OCI-LY1 (cell line): ENCODE measurements around the gene PLEKHD1.

Experiments used
- H2AFZ ChIP-seq: fragments of 200-600 bp; sonication (generic), shearing (Covaris generic); 2 replicates; pipeline ENCODE4 v1.6.0; 2014; ENCODE audit warnings: antibody characterized with exemption, mild to moderate bottlenecking, low read length
- H3F3A ChIP-seq: fragments of 200-600 bp; sonication (generic), shearing (Covaris generic); 2 replicates; pipeline ENCODE4 v1.6.0; 2014; ENCODE audit warnings: mild to moderate bottlenecking, antibody characterized with exemption, low read length, moderate library complexity; ENCODE audit not compliant: insufficient read depth
- H3K27ac ChIP-seq: fragments of 200-600 bp; sonication (generic); 2 replicates; pipeline ENCODE4 v1.5.1; 2014; ENCODE audit warnings: low read length, mixed run types, mild to moderate bottlenecking, low read depth; ENCODE audit not compliant: poor library complexity, severe bottlenecking
- H3K27me3 ChIP-seq: fragments of 200-600 bp; sonication (generic); 2 replicates; pipeline ENCODE4 v1.6.0; 2014; ENCODE audit warnings: antibody characterized with exemption, mild to moderate bottlenecking, low read length, moderate library complexity; ENCODE audit not compliant: insufficient read depth
- H3K36me3 ChIP-seq: fragments of 200-600 bp; sonication (generic); 2 replicates; pipeline ENCODE4 v1.6.1; 2014; ENCODE audit warnings: mild to moderate bottlenecking, antibody characterized with exemption, low read length, moderate library complexity, mixed read lengths; ENCODE audit not compliant: insufficient read depth
- H3K4me1 ChIP-seq: fragments of 200-600 bp; sonication (generic); 2 replicates; pipeline ENCODE4 v1.5.1; 2014; ENCODE audit warnings: mild to moderate bottlenecking, low read length, moderate library complexity; ENCODE audit not compliant: insufficient read depth, severe bottlenecking
- H3K4me2 ChIP-seq: fragments of 200-600 bp; sonication (generic), shearing (Covaris generic); 2 replicates; pipeline ENCODE4 v1.6.1; 2014; ENCODE audit warnings: low read length
- H3K4me3 ChIP-seq: fragments of 200-600 bp; sonication (generic); 2 replicates; pipeline ENCODE4 v1.5.1; 2014; ENCODE audit warnings: low read length, low read depth, mild to moderate bottlenecking, mixed read lengths; ENCODE audit not compliant: poor library complexity, severe bottlenecking
- H3K79me2 ChIP-seq: fragments of 200-600 bp; shearing (Covaris generic); 2 replicates; pipeline ENCODE4 v1.6.1; 2016; ENCODE audit warnings: mixed run types, low read length, mixed read lengths; ENCODE audit not compliant: insufficient read depth
- H3K9ac ChIP-seq: fragments of 200-600 bp; sonication (generic), shearing (Covaris generic); 2 replicates; pipeline ENCODE4 v1.6.1; 2014; ENCODE audit warnings: mild to moderate bottlenecking, low read length, mixed read lengths
- H3K9me2 ChIP-seq: fragments of 200-600 bp; sonication (generic), shearing (Covaris generic); 2 replicates; pipeline ENCODE4 v1.6.1; 2014; ENCODE audit warnings: low read depth, mild to moderate bottlenecking, low read length, mixed read lengths
- H3K9me3 ChIP-seq: fragments of 200-600 bp; shearing (Covaris generic); 2 replicates; pipeline ENCODE4 v1.6.1; 2014; ENCODE audit warnings: low read length, mixed read lengths
- H4K20me1 ChIP-seq: fragments of 200-600 bp; sonication (generic), shearing (Covaris generic); 2 replicates; pipeline ENCODE4 v1.6.0; 2016; ENCODE audit warnings: mild to moderate bottlenecking, low read length; ENCODE audit not compliant: insufficient read depth
- EZH2 ChIP-seq: fragments of 200-600 bp; sonication (generic), shearing (Covaris generic); IDR thresholded peaks from 2 replicates; pipeline ENCODE4 v1.8.0; 2017; ENCODE audit warnings: borderline replicate concordance, mixed run types, mild to moderate bottlenecking, antibody characterized with exemption, low read length, moderate library complexity, mixed read lengths
- TF ChIP-seq, protein P1 (sequence below): fragments of 200-600 bp; sonication (generic), shearing (Covaris generic); IDR thresholded peaks from 2 replicates; pipeline ENCODE4 v1.5.1; 2017; ENCODE audit warnings: mild to moderate bottlenecking, antibody characterized with exemption, low read length, moderate library complexity, mixed read lengths

The PLEKHD1 gene

DNA sequence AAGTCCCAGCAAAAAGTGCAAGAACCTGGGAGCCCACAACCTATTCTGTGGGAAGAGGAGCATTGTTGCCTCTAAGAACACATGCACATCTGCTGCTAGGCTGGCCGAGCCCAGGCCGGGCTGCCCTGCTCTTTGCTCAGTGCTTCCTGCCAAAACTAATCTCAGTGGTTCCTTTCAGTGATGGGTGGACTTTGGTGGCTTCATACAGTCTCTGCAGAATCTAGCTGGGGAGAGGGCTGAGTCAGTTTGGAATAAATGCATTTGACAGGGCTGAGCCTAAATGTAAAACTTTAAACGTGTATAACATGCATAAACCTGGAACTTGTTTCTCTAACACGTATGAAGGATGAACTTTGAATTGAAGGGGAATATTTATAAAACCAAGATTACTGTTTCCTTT, 45.6 kb downstream of the PLEKHD1 start:
- Histone ChIP-seq H3K27me3 (peaks cover 7% of the 10 kb centered on the region), H3K9ac (no peak overlapping the region), H3K79me2 (no peaks in the 10 kb centered on the region), H3K36me3 (no peaks in the 10 kb centered on the region), H3F3A (no peaks in the 10 kb centered on the region), H3K4me3 (no peak overlapping the region), H3K27ac (no peak overlapping the region), H3K4me1 (no peaks in the 10 kb centered on the region), H2AFZ (no peak overlapping the region), H4K20me1 (no peaks in the 10 kb centered on the region), H3K9me2 (no peaks in the 10 kb centered on the region), H3K9me3 (no peaks in the 10 kb centered on the region), H3K4me2 (no peak overlapping the region)
- TF ChIP-seq, protein P1, sequence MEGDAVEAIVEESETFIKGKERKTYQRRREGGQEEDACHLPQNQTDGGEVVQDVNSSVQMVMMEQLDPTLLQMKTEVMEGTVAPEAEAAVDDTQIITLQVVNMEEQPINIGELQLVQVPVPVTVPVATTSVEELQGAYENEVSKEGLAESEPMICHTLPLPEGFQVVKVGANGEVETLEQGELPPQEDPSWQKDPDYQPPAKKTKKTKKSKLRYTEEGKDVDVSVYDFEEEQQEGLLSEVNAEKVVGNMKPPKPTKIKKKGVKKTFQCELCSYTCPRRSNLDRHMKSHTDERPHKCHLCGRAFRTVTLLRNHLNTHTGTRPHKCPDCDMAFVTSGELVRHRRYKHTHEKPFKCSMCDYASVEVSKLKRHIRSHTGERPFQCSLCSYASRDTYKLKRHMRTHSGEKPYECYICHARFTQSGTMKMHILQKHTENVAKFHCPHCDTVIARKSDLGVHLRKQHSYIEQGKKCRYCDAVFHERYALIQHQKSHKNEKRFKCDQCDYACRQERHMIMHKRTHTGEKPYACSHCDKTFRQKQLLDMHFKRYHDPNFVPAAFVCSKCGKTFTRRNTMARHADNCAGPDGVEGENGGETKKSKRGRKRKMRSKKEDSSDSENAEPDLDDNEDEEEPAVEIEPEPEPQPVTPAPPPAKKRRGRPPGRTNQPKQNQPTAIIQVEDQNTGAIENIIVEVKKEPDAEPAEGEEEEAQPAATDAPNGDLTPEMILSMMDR = no peak

DNA sequence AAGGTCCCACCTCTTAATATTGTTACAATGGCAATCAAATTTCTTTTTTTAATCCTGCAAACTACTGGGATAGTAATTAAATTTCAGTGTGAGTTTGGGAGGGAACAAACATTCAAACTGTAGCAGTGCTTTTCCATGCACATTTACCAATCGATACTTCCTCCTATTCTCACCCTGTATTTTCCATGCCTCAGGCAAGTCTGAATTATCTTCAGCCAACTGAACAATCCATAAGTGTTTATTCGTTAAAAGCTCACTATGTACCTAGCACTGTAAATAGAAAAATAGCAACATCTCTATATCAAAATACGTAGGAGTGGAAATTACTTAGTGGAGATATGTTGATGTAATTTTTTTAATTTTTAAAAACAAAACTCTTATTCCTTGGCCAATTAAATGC, 46.6 kb downstream of the PLEKHD1 start:
- TF ChIP-seq, protein P1 = no peak
- no peak for TF ChIP-seq EZH2
- H3K79me2 ChIP-seq = no peaks in the 10 kb centered on the region

DNA sequence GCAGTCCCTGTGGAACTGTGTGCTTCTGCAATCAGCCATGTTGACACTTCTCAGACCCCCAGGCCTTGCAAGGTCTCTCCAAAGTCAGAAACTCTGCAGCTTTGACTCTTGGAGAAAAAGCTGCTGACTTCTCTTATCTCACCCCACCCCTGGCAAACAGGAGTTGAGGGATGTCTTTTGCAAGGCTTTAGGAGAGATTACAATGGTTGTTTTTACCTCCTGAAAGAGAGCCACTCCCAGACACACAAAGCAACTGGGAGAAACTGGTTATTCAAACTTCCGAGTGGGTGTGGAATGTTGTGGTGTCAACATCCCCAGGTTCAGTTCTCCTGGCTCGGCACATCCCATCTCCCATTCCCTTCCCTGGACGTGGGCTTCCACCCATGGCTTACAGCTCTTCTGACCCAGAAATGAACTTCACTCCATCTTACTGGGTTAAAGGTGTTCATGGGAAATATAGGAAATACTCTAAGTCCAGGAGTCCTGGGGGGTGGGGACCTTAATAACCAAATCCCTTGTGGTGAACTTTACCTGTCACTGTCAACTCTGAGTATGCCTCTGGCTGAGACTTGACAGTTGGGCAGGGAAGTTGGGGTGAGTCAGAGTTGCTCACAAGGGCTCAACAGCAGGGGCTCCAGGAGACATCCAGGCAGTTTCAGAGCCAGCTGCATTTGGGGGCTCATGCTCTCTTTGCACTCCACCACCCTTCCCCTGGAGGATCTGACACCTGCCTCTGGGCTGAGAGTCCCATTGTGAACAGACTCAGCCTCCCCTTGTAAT, 48.2 kb downstream of the PLEKHD1 start:
- Histone ChIP-seq H2AFZ (no peak overlapping the region), H3K27ac (no peak overlapping the region), H3K79me2 (no peaks in the 10 kb centered on the region), H3K9me2 (no peaks in the 10 kb centered on the region), H3K4me3 (no peak overlapping the region), H4K20me1 (no peaks in the 10 kb centered on the region), H3F3A (no peaks in the 10 kb centered on the region), H3K9ac (no peak overlapping the region), H3K36me3 (no peaks in the 10 kb centered on the region), H3K4me2 (no peak overlapping the region), H3K9me3 (no peaks in the 10 kb centered on the region), H3K4me1 (no peaks in the 10 kb centered on the region), H3K27me3 (peaks cover 7% of the 10 kb centered on the region; the same call in 1 of the 2 replicates)
- TF ChIP-seq, protein P1 = no peak

More for the DNA sequence above, 46.6 kb downstream of the PLEKHD1 start:
- no peaks in the 10 kb centered on the region for H3K9me2 ChIP-seq
- H3K4me2 ChIP-seq = no peak overlapping the region
- H3K4me3 ChIP-seq = no peak overlapping the region
- H3K9me3 ChIP-seq = no peaks in the 10 kb centered on the region
- H3K27me3 ChIP-seq = peaks cover 7% of the 10 kb centered on the region; the same call in 1 of the 2 replicates
- no peak overlapping the region for H3K9ac ChIP-seq
- H3K4me1 ChIP-seq = no peaks in the 10 kb centered on the region
- H3K36me3 ChIP-seq = no peaks in the 10 kb centered on the region
- no peak overlapping the region for H3K27ac ChIP-seq
- H4K20me1 ChIP-seq = no peaks in the 10 kb centered on the region
- no peak overlapping the region for H2AFZ ChIP-seq
- H3F3A ChIP-seq = no peaks in the 10 kb centered on the region
